HFF-Myc (cell line): Measurements from ENCODE around the gene ANKRD12.

Experiments
- DNase-seq: peaks from one replicate; pipeline ENCODE4 v3.0.0-alpha.2; 2011; ENCODE audit warnings: low read depth; ENCODE audit errors: extremely low read depth
- H3K4me3 ChIP-seq: replicated peaks from 2 replicates; pipeline ENCODE4 v1.5.1; 2011; ENCODE audit warnings: low read depth, mild to moderate bottlenecking, control low read depth, low read length
- CTCF ChIP-seq: IDR thresholded peaks from 2 replicates; pipeline ENCODE4 v1.5.1; 2012; ENCODE audit warnings: mild to moderate bottlenecking, low read depth, low read length, control low read depth; ENCODE audit errors: missing control alignments

The ANKRD12 gene

DNA sequence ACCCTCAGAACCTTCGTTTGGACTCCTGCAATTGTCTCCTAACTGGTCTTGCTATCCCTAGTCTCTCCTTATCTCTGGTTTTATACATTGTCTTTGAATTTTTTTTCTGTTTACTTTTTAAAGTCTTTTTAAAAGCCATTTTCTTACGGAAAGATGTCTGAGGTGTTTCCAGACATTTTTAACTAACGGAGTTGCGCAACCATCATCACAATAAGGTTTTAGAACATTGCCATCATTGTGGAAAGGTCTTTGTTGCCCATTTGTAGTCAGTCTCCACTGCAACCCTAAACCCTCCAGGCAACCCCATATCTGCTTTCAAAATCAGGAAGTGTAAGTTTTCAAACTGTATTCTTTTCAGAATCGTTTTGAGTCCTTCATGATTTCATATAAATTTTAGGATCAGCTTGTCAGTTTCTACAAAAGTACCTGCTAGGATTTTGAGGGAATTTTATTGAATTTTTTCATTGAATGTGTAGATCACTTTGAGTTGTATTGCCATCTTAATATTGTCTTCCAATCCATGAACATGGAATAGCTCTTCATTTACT, 46.3 kb downstream of the ANKRD12 start:
- TF ChIP-seq CTCF, result no peak
- no peak for DNase-seq
- H3K4me3 ChIP-seq, result no peak overlapping the region

- DNase-seq, result no peak
- no peak for TF ChIP-seq CTCF
- H3K4me3 ChIP-seq, result no peak overlapping the region
These were observed 48.5 kb downstream of the ANKRD12 start for GRCh38 chr18:9184998-9185613.

DNA sequence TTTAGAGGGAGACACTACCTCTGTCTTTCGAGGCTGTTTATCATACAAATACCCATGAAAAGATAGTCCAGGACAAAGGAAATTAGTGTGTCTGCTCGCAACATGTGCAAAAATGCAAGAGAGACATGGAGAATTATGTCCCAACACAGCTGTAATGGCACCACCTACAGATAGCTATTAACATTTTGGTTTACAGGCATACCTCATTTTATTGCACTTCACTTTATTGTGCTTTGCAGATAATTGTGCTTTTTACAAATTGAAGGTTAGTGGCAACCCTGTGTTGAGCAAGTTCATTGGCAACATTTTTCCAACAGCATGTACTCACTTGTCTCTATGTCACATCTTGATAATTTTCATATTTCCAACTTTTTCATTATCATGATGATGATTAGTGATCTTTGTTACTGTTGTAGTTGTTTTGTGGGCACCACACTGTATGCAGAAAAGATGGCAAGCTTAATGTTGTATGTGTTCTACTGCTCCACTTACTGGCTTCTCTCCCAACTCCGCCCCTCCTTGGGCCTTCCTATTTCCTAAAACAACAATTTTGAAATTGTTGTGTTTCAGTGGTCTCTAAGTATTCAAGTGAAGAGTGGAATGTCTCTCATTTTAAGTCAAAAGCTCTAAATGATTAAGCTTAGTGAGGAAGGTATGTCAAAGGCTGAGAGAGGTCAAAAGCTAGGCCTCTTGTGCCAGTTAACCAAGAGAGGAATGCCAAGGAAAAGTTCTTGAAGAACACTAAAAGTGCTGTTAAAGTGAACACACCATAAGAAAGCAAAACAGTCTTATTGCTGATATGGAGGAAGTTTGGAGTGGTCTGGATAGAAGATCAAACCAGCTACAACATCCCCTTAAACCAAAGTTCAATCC, 52.0 kb downstream of the ANKRD12 start:
- no peak for TF ChIP-seq CTCF
- DNase-seq, result no peak
- H3K4me3 ChIP-seq, result no peak overlapping the region

GRCh38 chr18:9189491-9189890, 52.9 kb downstream of the ANKRD12 start:
- TF ChIP-seq CTCF, result no peak
- DNase-seq, result no peak

DNA sequence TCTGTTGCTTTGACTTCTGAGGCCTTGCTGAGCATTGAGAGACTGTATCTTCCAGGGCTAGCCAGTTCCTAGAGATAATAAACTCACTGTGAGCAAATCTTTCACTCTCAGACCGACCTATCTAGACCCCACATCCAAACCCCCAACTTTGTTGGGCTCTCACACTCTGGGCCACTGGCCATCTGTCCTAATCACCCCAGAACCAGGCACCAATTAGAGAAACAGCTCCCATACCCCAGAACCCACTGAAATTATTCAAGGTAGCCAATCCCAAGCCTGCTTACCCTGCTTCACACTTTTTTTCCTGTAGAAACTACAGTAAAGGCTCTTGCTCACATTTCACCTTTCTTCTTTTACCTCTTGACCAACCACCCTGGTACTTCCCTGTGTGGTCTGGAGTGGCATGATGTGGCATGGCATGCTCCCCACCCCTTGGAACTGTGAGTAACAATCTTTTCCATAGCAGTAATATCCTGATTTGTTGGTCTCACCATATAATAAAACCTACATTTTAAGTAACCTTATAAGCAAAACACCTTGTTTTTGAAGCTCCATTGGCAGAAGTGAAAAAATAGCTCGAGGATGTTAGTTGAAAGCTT, 55.2 kb downstream of the ANKRD12 start:
- no peak for TF ChIP-seq CTCF
- H3K4me3 ChIP-seq, result no peak overlapping the region
- DNase-seq, result no peak

More at GRCh38 chr18:9189491-9189890, 52.9 kb downstream of the ANKRD12 start:
- H3K4me3 ChIP-seq, result no peak overlapping the region

DNA sequence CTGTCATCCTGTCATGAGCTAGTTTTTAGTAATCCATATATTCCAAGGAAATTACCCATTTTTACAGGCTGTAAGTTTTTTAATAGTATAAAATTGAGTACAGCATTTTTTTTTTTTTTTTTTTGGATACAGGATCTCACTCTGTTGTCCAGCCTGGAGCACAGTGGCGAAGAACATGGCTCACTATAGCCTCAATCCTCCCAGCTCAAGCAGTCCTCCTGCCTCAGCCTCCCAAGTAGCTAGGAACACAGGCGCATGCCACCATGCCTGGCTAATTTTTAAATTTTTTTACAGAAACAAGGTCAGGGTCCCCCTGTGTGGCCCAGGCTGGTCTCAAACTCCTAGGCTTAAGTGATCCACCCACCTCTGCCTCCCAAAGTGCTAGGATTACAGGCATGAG, 56.5 kb downstream of the ANKRD12 start:
- no peak overlapping the region for H3K4me3 ChIP-seq
- no peak for TF ChIP-seq CTCF
- no peak for DNase-seq
